PC-3 (cell line): ENCODE data around the gene HSF2BP. TPM values are rescaled to one million over a fixed set of nuclear protein-coding genes. Genes with fewer than 3 reads are reported as not detected.

Experiments
- ATAC-seq: fragments of 200-7000 bp; cut with Tn5 transposase; 2 replicates; pipeline ENCODE4 v1.9.1; 2020; ENCODE audit warnings: mild to moderate bottlenecking, moderate library complexity
- BruUV-seq: library from RNA; stranded (reverse); fragments of 400-500 nt; replicated peaks from 2 replicates; lab custom pipeline; 2021; lab: Mats Ljungman, UMichigan
- CTCF ChIA-PET: fragments of 300-600 bp; sonication (Branson Sonifier 250); formaldehyde crosslinking; loops from one replicate; lab custom pipeline; 2022; ENCODE audit warnings: antibody characterized with exemption; lab: Charles Lee
- POLR2A ChIA-PET: fragments of 300-600 bp; sonication (Branson Sonifier 250); formaldehyde crosslinking; loops from one replicate; lab custom pipeline; 2022; ENCODE audit warnings: antibody characterized with exemption; ENCODE audit not compliant: unreplicated experiment; lab: Charles Lee
- DNase-seq: peaks from one replicate; pipeline ENCODE4 v3.0.0-alpha.2; 2015
- H2AFZ ChIP-seq: fragments of 300-600 bp; sonication (generic); 2 replicates; pipeline ENCODE4 v1.6.0; 2016; ENCODE audit warnings: antibody characterized with exemption, low read length
- H3F3A ChIP-seq: fragments of 300-600 bp; sonication (generic); one replicate; pipeline ENCODE4 v1.6.0; 2017; ENCODE audit warnings: antibody characterized with exemption, low read length, control low read depth, mild to moderate bottlenecking; ENCODE audit not compliant: unreplicated experiment
- H3K27ac ChIP-seq: fragments of 300-600 bp; sonication (generic); 2 replicates; pipeline ENCODE4 v1.5.1; 2016; ENCODE audit warnings: mild to moderate bottlenecking, low read length
- H3K27me3 ChIP-seq: fragments of 300-600 bp; sonication (generic); 2 replicates; pipeline ENCODE4 v1.6.1; 2016; ENCODE audit warnings: low read length, mixed read lengths
- H3K36me3 ChIP-seq: fragments of 300-600 bp; sonication (generic); 2 replicates; pipeline ENCODE4 v1.6.1; 2016; ENCODE audit warnings: low read depth, mixed run types, low read length, mixed read lengths
- H3K4me1 ChIP-seq: fragments of 300-600 bp; sonication (generic); 2 replicates; pipeline ENCODE4 v1.5.1; 2016; ENCODE audit warnings: low read length; ENCODE audit not compliant: insufficient read depth
- H3K4me2 ChIP-seq: fragments of 300-600 bp; sonication (generic); 2 replicates; pipeline ENCODE4 v1.6.0; 2016; ENCODE audit warnings: low read length
- H3K4me3 ChIP-seq: fragments of 300-600 bp; sonication (generic); 2 replicates; pipeline ENCODE4 v1.5.1; 2016; ENCODE audit warnings: mild to moderate bottlenecking, low read length, mixed read lengths
- H3K79me2 ChIP-seq: fragments of 300-600 bp; sonication (generic); 2 replicates; pipeline ENCODE4 v1.6.1; 2017; ENCODE audit warnings: low read length, mixed read lengths
- H3K9ac ChIP-seq: fragments of 300-600 bp; sonication (generic); 2 replicates; pipeline ENCODE4 v1.6.0; 2016; ENCODE audit warnings: mild to moderate bottlenecking, low read length
- H3K9me2 ChIP-seq: fragments of 300-600 bp; sonication (generic); replicated peaks from 2 replicates; pipeline ENCODE4 v1.6.1; 2016; ENCODE audit warnings: mixed run types, low read length, mixed read lengths
- H3K9me3 ChIP-seq: fragments of 300-600 bp; sonication (generic); 2 replicates; pipeline ENCODE4 v1.6.1; 2016; ENCODE audit warnings: low read length, mixed read lengths
- H4K20me1 ChIP-seq: fragments of 300-600 bp; sonication (generic); 2 replicates; pipeline ENCODE4 v1.6.1; 2016; ENCODE audit warnings: low read length, mixed read lengths
- EZH2 ChIP-seq: fragments of 300-600 bp; sonication (generic); IDR thresholded peaks from one replicate; pipeline ENCODE4 v1.6.1; 2017; ENCODE audit warnings: antibody characterized with exemption, mild to moderate bottlenecking, low read length; ENCODE audit not compliant: unreplicated experiment
- EZH2phosphoT487 ChIP-seq: fragments of 300-600 bp; sonication (generic); IDR thresholded peaks from 2 replicates; pipeline ENCODE4 v1.6.1; 2018; ENCODE audit warnings: mild to moderate bottlenecking, antibody characterized with exemption, low read length, borderline replicate concordance
- intact Hi-C: fragments of 100-400 bp; cut with micrococcal nuclease; formaldehyde crosslinking; loops from 2 replicates; pipeline ENCODE4 v1.9.0; 2023
- total RNA-seq: library from RNA; depleted of rRNA; stranded (reverse); fragments of >200 nt; gene quantifications from 2 replicates; pipeline ENCODE4 v1.2.3, GENCODE V29; 2014
- TF ChIP-seq, protein P1 (sequence below): fragments of 300-600 bp; sonication (generic); conservative IDR thresholded peaks from 2 replicates; pipeline ENCODE4 v1.5.1; 2017; ENCODE audit warnings: antibody characterized with exemption, low read depth, mild to moderate bottlenecking, low read length

The HSF2BP gene
- total RNA-seq, 1 experiment from 2014 or later, result 2.4 TPM

- ChIA-PET CTCF (no interaction called here), POLR2A (no interaction called here)
- Histone ChIP-seq H2AFZ (no peak overlapping the region), H3K27ac (no peak overlapping the region), H3F3A (no peaks in the 10 kb centered on the region), H3K9me2 (no peaks in the 10 kb centered on the region), H3K27me3 (no peaks in the 10 kb centered on the region), H3K79me2 (peaks cover 99% of the 10 kb centered on the region), H4K20me1 (peaks cover 37% of the 10 kb centered on the region; the same call in 1 of the 2 replicates), H3K9ac (no peak overlapping the region), H3K4me1 (peaks cover 22% of the 10 kb centered on the region), H3K4me2 (no peak overlapping the region), H3K36me3 (peaks cover 56% of the 10 kb centered on the region), H3K9me3 (no peaks in the 10 kb centered on the region), H3K4me3 (no peak overlapping the region)
- no TSS peak for BruUV-seq
- intact Hi-C loops, result no loop called here
- ATAC-seq (no peak), DNase-seq (no peak)
- TF ChIP-seq EZH2, result no peak
- TF ChIP-seq, protein P1, sequence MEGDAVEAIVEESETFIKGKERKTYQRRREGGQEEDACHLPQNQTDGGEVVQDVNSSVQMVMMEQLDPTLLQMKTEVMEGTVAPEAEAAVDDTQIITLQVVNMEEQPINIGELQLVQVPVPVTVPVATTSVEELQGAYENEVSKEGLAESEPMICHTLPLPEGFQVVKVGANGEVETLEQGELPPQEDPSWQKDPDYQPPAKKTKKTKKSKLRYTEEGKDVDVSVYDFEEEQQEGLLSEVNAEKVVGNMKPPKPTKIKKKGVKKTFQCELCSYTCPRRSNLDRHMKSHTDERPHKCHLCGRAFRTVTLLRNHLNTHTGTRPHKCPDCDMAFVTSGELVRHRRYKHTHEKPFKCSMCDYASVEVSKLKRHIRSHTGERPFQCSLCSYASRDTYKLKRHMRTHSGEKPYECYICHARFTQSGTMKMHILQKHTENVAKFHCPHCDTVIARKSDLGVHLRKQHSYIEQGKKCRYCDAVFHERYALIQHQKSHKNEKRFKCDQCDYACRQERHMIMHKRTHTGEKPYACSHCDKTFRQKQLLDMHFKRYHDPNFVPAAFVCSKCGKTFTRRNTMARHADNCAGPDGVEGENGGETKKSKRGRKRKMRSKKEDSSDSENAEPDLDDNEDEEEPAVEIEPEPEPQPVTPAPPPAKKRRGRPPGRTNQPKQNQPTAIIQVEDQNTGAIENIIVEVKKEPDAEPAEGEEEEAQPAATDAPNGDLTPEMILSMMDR, result no peak
- no peak for TF ChIP-seq EZH2phosphoT487
Measured at GRCh38 chr21:43665879-43666278, 6.6 kb upstream of the HSF2BP start.

- no TSS peak for BruUV-seq
Measured at GRCh38 chr21:43664358-43664757, 5.1 kb upstream of the HSF2BP start.

DNA sequence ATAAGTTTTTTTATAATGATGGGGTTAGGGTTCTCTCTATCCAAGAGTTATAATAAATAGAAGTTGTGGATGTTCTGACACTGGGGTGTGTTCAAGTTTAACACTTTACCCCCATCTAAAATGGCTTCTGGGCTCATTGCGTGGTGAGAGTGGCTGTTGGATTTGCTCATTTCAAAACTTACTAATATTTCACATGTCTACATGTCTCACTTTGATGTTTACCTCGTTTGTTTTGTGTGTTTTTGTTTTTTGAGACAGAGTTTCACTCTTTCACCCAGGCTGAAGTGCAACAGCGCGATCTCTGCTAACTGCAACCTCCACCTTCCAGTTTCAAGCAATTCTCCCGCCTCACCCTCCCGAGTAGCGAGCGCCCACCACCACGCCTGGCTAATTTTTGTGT lies 3.7 kb upstream of the HSF2BP start:
- BruUV-seq, result no TSS peak
- H3K4me1 ChIP-seq, result peaks cover 30% of the 10 kb centered on the region
- ChIA-PET CTCF (no interaction called here), POLR2A (no interaction called here)
- no peaks in the 10 kb centered on the region for H3F3A ChIP-seq
- intact Hi-C loops, result no loop called here
- H4K20me1 ChIP-seq, result peaks cover 35% of the 10 kb centered on the region; the same call in 1 of the 2 replicates
- H3K27ac ChIP-seq, result no peak overlapping the region
- no peak overlapping the region for H3K4me2 ChIP-seq
- DNase-seq, result no peak
- H3K9me2 ChIP-seq, result no peaks in the 10 kb centered on the region
- H2AFZ ChIP-seq, result no peak overlapping the region
- H3K79me2 ChIP-seq, result peaks cover 93% of the 10 kb centered on the region
- no peaks in the 10 kb centered on the region for H3K27me3 ChIP-seq
- no peak overlapping the region for H3K4me3 ChIP-seq
- TF ChIP-seq EZH2 (no peak), EZH2phosphoT487 (no peak)
- TF ChIP-seq, protein P1, result no peak
- H3K36me3 ChIP-seq, result peaks cover 43% of the 10 kb centered on the region
- ATAC-seq, result no peak
- no peaks in the 10 kb centered on the region for H3K9me3 ChIP-seq
- no peak overlapping the region for H3K9ac ChIP-seq

More at GRCh38 chr21:43664358-43664757, 5.1 kb upstream of the HSF2BP start:
- Histone ChIP-seq H3K4me3 (no peak overlapping the region), H3K9me2 (no peaks in the 10 kb centered on the region), H3K9me3 (no peaks in the 10 kb centered on the region), H3K79me2 (peaks cover 99% of the 10 kb centered on the region), H2AFZ (no peak overlapping the region), H3K36me3 (peaks cover 43% of the 10 kb centered on the region), H3K4me1 (peaks cover 25% of the 10 kb centered on the region), H3K27ac (no peak overlapping the region), H3K9ac (no peak overlapping the region), H3F3A (no peaks in the 10 kb centered on the region), H3K27me3 (no peaks in the 10 kb centered on the region), H4K20me1 (peaks cover 40% of the 10 kb centered on the region; the same call in 1 of the 2 replicates), H3K4me2 (no peak overlapping the region)
- ChIA-PET POLR2A (no interaction called here), CTCF (no interaction called here)
- DNase-seq, result no peak
- TF ChIP-seq EZH2phosphoT487 (no peak), EZH2 (no peak)
- TF ChIP-seq, protein P1, result no peak
- no peak for ATAC-seq
- intact Hi-C loops, result no loop called here
